Stimulated activated naive CD8-positive, alpha-beta T cell treated with anti-CD3 and anti-CD28 coated beads, Interleukin-15, Interleukin-2, amounts not matched to agents 100 U/mL and 50 U/mL, for 24 hours (primary cell): ENCODE results near the gene TRAPPC14.
"Not testable (repeated sequence)": the region's sequence is repeated elsewhere in the genome, so short reads cannot be mapped to it uniquely, and the experiment has no call there.

Experiments
- ATAC-seq: fragments of 150-1000 bp; cut with Tn5 transposase; one replicate; pipeline ENCODE4 v1.10.0; 2021
- DNase-seq: peaks from one replicate; pipeline ENCODE4 v3.0.0; 2021

Gene TRAPPC14, protein sequence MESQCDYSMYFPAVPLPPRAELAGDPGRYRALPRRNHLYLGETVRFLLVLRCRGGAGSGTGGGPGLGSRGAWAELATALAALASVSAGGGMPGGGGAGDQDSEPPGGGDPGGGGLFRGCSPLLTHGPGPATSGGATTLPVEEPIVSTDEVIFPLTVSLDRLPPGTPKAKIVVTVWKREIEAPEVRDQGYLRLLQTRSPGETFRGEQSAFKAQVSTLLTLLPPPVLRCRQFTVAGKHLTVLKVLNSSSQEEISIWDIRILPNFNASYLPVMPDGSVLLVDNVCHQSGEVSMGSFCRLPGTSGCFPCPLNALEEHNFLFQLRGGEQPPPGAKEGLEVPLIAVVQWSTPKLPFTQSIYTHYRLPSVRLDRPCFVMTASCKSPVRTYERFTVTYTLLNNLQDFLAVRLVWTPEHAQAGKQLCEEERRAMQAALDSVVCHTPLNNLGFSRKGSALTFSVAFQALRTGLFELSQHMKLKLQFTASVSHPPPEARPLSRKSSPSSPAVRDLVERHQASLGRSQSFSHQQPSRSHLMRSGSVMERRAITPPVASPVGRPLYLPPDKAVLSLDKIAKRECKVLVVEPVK

DNA sequence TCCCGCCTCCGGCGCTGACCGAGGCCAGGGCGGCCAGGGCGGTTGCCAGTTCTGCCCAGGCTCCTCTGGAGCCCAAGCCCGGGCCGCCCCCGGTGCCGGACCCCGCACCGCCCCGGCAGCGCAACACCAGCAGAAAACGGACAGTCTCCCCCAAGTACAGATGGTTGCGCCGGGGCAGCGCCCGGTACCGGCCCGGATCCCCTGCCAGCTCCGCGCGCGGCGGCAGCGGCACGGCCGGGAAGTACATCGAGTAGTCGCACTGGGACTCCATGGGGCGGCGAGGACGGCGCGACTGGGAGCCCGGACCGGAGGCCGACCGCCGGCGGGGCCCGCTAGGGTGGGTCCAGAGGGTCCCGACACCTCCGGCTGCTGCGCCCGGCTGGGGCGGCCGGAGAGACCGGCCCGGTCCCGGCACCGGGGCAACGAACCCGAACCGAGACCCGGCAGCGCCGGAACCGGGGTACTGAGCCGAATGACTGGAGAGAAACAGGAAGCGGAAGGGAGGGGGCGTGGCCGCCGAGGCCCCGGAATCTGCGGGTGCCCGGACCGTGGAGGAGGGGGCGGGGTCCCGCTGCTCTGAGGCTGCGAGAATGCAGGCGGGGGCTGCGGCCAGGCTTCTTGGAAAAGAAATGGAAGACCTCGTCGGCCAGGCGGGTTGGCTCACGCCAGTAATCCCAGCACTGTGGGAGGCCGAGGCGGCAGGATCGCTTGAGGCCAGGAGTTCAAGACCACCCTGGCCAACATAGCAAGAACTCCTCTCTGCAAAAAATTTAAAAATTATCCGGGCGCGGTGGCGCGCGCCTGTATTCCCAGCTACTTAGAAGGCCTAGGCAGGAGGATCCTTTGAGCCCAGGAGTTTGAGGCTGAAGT, at the start of gene TRAPPC14:
TRAPPC14 (minus strand) TSS at position 495 of the 870 bp plus-strand sequence; CDS start at position 271, 224 bp downstream.
- DNase-seq (peak; percentile 97), ATAC-seq (peak; percentile 72)

DNA sequence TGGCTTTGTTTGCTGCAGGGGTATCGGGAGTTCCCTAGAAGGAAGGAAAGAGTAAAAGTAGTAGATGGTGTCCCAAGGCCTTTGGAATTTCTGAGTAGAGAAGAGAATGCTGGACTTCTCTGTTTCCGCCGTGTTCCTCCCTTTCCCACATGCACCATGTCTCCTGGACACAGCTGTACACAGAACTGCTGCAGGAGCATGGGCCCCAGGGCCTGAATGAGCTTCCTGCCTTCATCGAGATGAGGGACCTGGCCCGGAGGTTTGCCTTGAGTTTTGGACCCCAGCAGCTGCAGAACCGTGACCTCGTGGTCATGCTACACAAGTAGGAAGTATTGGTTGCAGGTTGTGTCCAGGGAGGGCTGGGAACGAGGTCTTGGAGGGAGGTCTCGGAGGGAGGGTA, 45.9 kb upstream of the TRAPPC14 start:
- DNase-seq (no peak), ATAC-seq (no peak)

DNA sequence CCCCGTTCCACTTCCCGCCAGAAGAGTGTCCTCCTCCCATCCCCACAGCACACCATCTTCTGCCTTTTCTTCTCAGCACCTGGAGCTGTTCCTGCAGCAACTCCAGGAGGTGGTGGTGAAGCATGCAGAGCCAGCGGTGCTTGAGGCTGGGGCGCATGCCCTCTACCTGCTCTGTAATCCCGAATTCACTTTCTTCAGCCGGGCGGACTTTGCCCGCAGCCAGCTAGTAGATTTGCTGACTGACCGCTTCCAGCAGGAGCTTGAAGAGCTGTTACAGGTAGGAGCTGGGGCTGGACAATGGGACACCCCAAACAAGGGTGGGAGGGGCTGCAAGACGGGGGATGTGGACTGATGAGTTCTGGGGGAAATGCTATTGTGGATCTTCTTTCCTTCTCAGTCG, 42.2 kb upstream of the TRAPPC14 start:
- ATAC-seq, result no peak
- no peak for DNase-seq

DNA sequence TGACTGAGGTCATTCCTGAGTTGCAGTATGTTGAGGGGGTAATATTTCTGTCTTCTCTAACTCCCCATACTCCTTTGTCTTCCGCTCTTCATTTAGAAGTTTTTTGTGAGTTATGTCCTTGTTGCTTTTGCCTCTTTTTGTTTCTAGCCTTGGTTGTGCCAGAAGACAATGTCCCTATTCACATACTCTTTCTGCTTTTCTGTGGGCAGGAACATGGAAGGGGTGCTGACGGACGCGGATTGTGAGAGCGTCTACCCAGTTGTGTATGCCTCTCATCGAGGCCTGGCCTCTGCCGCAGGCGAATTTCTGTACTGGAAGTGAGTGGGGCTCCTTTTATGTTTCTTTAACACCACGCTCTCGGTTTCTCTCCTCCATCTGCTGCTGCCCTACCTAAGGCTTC, 39.7 kb upstream of the TRAPPC14 start:
- ATAC-seq (no peak), DNase-seq (no peak)

DNA sequence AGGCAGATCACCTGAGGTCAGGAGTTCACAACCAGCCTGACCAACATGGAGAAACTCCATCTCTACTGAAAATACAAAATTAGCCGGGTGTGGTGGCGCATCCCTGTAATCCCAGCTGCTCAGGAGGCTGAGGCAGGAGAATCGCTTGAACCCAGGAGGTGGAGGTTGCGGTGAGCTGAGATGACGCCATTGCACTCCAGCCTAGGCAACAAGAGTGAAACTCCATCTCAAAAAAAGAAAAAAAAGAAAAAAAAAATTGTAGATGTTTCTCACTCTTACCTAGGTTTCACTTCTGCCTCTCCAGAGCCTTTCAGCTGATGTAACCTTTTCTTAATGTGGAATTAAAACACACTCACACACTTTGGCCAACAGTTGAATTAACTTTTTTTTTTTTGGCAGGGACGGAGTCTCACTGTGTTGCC, 37.4 kb upstream of the TRAPPC14 start:
- ATAC-seq, DNase-seq: not testable (repeated sequence)

DNA sequence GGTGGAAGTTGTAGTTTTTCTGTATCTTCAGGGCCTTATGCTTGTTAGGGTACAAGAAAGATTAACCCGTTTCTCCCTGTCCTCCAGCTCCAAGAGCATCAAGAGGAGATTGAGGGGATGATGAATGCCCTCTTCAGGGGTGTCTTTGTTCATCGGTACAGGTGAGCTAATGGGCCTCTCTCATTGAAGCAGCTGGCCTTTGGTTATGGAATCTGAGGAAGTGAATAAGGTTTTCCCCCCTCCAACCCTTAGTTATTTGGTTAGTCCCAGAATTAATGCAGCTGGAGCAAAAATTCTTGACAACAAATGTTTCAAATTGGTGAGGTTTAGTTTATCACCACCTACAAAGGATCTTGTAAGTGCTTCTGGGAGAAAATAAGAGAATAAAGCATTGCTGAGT, 36.7 kb upstream of the TRAPPC14 start:
- no peak for ATAC-seq
- DNase-seq, result no peak

DNA sequence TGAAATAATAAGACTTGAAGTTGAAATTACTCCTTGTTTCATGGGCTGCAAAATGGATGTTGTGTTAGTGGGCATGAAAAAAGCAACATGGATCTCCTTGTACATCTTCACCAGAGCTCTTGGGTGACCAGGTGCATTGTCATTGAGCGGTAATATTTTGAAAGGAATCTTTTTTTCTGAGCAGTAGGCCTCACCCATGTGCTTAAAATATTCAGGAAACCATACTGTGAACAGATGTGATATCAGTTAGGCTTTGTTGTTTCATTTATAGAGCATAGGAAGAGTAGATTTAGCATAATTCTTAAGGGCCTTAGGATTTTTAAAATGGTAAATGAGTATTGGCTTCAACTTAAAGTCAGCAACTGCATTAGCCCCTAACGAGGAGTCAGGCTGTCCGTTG, 34.4 kb upstream of the TRAPPC14 start:
- DNase-seq, result no peak
- no peak for ATAC-seq

DNA sequence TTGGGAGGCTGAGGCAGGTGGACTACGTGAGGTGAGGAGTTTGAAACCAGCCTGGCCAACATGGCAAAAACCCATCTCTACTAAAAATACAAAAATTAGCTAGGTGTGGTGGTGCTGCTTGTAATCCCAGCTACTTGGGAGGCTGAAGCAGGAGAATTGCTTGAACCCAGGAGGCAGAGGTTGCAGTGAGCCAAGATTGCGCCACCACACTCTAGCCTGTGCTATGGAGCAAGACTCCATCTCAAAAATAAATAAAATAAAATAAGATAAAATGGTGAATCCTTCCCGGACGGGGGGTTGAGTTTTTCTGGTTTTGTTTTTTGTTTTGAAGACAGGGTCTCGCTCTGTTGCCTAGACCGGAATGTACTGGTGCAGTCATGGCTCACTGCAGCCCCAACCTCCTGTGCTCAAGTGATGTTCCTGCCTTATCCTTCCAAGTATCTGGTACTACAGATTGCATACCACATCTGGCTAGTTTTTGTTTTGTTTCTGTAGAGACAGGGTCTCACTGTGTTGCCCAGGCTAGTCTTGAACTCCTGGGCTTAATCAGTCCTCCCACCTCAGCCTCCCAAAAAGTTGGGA, 33.8 kb upstream of the TRAPPC14 start:
- ATAC-seq, DNase-seq: not testable (repeated sequence)

DNA sequence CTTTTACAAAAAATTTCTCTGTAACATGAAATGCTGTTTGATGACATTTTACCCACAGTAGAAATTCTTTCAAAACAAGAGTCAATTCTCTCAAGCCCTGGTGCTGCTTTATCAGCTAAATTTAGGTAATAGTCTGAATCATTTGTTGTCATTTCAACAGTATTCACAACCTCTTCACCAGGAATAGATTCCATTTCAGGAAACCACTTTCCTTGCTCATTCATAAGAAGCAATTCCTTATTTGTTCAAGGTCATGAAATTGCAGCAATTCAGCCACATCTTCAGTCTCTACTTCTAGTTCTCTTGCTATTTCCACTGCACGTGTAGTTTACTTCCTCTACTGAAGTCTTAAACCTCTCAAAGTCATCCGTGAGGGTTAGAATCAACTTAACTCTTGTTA, 33.3 kb upstream of the TRAPPC14 start:
- DNase-seq, result no peak
- no peak for ATAC-seq

DNA sequence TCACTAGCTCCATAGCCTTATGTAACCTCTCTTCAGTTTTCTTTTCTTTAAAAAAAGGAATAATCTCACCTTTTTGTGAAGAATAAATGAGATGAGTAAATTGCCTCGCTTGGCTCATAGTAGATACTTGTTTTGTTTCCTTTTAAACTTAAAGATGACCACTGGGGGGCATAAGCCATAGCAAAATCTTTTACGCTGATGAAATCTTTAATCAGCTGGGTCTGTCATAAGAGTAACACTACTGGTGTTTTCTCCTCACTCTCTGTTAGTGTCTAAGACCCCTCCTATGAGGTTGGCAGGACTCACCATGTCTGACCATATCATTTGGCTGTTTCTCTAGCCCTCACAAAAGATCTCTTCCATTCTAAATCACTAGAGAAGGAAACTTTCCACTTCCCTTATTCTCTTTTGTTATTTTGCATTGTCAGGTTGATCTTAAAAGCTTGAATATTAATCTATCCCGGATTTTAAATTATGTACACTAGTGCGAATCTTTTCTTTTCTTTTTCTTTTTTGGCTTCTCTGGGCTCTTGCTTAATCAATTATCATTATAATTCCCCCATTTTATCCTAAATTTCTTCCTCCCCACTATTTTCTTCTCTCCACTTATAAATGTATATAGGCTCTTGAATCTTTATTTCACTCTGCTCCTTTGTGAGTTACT, 31.7 kb upstream of the TRAPPC14 start:
- ATAC-seq (peak; percentile 86), DNase-seq (no peak)

DNA sequence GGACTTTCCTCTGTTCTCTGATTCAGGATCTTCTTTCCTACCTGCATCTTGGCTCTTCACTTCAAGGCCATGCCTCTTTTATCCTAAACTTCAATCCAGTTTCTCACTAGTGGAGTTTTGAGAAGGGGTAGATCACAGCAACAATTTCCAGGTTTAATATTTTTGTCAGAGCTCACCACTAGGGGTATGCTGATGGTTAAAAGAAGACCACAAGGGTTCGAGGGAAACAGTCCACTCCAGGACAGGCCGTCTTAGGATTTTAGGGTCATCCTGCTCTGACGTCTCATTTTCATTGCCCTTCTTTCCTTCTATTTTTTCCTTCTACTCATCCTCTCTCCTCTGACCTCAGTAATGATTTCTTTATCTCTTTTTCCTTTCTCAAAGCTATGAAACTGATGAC, 30.5 kb upstream of the TRAPPC14 start:
- ATAC-seq (no peak), DNase-seq (no peak)

DNA sequence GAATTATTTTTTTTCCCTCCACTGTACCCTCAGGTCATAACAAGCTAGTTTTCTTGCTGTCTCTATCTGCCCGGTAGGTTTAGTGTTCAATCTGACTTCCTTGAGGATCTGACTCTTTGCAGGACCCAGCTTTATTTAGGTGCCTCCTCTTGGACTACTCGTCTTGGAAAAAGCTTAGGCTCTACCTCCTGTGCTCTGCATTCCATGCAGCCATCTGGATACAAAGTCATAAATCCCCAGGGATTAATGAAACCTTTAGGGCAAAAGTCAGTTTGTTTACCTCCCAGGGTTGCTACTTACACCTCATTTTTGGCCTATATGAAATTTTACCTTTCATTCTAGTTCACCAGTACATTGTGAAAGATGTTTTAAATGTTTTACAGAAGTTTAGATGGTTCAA, 27.2 kb upstream of the TRAPPC14 start:
- no peak for DNase-seq
- ATAC-seq, result no peak

DNA sequence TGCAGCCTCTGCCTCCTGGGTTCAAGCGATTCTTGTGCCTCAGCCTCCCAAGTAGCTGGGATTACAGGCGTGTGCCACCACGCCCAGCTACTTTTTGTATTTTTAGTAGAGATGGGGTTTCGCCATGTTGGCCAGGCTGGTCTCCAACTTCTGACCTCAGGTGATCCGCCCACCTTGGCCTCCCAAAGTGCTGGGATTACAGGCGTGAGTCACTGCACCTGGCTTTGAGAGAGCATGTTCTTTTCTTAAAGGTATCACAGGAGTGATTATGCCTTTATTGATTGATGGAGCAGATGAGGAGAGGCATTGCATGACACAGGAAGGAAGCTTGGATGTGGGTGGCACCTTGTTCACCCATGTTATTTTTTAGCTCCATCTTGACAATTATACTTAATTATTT, 24.6 kb upstream of the TRAPPC14 start:
- not testable (repeated sequence) for ATAC-seq, DNase-seq

DNA sequence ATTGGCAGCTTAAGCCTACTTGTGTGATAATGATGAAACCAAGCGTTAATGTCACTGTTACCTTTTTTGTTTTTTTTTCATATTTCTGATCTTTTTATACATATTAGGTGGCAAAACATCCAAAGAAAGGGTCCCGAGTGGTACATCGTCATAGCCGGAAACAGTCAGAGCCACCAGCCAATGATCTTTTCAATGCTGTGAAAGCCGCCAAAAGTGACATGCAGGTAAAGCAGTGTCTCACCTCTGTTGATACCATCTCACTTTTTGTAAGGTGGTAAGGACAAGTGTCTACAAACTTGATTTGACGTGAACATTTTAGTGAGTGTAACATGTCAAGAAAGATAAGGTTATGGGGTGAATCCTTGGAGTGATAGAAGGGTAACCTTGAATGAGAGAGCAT, 24.1 kb upstream of the TRAPPC14 start:
- ATAC-seq, DNase-seq: not testable (repeated sequence)

DNA sequence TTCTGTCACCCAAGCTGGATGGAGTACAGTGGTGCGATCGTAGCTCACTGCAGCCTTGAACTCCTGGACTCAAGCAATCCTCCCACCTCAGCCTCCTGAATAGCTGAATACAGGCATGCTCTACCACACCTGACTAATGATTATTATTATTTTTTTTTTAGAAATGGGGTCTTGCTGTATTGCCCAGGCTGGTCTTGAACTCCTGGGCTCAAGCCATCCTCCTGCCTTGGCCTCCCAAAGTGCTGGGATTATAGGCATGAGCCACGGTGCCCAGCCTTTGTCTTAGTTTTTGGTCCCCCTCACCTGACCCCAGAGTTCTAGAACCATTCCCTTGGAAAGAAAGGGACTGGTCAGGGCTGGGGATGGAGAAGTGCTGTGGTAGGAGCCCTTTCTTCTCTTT, 21.6 kb upstream of the TRAPPC14 start:
- not testable (repeated sequence) for DNase-seq, ATAC-seq

DNA sequence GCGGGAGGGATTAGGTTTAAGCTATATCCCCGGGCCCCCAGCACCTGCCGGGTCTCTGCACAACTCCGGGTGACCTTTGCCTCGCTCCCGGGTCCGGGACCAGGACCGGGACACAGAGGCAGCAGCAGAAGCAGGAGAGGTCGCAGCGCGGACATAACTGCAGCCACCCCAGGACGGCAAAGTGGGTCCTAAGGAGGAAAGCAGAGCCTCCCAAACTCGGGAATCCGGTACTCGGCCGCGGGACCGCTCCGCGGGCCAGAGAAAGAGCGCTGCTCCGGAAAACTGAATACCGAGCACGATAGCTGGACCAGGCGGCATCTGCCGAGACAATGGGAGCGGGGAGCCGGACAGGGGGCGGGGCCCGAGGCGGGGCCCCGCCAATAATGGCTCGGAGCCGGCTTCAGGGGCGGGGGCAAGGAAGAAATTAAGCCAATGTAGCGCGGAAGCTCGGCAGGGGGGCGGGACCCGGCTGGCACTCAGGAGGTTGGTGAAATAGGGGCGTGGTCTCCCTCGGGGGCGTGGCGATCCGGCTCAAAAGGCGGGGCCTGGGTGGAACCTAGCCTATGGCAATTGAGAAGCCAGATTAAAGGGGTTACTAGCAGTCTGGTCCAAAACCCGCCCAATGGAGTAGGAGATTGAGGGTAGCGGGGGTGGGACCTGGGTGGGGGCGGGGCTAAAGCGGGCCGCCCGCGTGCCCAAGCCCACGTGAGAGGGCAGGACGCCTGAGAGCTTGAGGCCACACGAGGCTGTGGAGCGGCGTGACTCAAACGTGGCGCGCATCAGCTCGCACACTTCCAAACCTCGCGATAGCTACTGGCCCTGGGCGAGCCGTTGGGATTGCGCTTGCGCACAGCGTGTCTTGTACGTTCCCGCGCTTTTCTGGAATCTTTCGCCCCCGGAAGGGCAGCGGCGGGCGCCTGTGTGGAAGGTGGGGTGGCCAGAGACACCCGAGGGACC, 18.8 kb upstream of the TRAPPC14 start, which contains the start of the genes GPC2 and STAG3:
GPC2 (minus strand) TSS at position 337 of the 957 bp plus-strand sequence; CDS start at position 155, 182 bp downstream.
STAG3 (plus strand) TSS at position 874 of the 957 bp plus-strand sequence. CDS start 2,639 bp downstream, outside the sequence.
- ATAC-seq (peak; percentile 89), DNase-seq (peak; percentile 98)

DNA sequence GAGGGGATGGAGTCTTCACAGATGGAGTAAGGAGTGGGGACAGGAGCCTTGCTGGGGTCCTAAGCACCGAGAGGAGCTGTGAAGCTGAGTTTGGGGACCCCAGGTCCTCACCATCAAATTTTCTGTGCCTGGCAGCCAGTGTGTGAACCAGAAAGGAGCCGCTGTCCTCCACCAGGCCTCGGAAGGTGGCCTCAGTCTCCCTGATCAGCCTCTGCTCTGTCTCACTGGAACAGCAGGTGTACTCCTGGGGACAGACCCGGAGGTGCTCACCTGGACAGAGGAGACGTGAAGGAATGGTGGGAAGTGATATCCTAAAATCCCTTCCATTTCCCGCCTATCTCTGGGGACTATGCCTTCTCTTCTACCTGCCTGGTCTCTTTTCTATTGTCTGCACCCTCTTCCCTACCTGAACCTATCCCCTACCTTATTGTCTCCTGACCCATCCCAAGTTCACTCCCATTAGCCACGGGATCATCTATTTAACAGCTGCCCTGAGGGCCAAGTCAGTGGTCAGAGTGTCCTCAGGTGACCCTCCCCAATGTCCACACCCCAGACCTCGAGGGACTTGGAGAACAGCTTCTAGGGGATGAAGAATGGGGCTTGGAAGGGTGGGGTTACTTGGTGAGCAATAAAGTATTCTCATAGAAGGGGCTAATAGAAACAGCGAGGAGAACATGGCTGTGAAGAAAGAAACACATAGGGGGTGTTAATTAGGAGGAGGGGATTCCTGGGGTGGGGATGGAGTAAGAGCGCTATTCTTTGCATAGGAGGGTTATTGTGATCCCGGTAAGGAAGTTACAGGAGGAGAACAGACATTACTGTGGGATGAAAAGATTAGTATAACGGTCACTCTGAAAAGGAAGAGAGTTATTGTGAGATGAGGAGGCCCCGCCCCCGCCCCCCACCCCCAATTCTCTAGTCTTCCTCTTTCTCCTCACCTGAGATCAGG, 17.8 kb upstream of the TRAPPC14 start:
- DNase-seq (no peak), ATAC-seq (no peak)

DNA sequence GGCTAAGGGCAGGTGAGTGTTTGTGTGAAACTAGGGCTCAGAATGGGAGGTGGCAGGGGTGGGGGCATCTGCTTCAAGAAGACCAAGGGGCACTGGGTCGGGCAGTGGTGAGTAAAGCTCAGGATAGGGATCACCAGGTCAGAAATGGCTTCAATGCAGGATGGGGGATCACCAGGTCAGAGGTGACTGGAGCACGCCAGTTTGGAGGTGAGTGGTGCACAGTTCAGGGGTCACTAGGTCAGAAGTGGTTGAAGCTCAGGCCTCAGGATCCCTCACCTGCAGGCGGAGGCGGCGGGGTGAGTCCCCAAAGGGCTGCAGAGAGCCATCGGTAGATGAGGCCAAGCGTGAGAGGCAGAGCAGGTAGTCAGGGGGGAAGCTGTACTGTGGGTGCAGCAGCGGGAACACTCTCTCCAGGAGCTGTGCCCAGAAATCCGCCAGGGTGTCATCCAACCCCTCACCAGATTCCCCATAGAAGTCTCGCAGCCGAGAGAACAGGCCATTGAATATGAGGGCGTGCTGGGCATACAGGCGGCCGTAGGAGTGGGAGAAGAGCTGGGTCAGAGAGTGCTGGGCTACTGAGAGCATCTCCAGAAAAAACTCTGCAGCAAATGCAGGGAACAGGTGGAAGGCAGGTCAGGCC, 16.9 kb upstream of the TRAPPC14 start:
- DNase-seq (no peak), ATAC-seq (no peak)

DNA sequence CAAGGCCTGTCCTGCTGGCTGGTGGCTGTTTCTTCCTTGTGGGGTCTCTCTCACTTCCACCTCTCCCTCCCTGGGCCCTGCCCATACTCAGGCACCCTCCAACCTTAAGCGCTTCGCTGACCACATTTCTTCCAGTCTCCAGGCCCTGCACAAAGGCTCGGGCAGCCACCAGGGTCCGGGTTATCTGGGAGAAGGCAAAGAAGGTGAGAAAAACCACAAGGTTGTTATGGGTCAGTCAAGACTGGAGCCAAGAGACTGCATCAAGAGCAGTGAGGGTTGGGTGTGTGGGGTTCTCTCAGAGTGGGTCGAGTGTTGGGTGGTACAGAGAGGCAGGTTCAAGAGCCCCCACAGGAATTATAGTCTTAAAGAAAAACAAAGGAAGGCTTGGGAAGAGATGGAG, 16.1 kb upstream of the TRAPPC14 start:
- ATAC-seq (no peak), DNase-seq (no peak)
